Activated CD4-positive, CD25-positive, alpha-beta regulatory T cell (primary cell): ENCODE results near the gene CRACR2A.

Experiments used
- DNase-seq, 4 experiments: peaks; one replicate each; lab custom pipeline; 2025; lab: John Stamatoyannopoulos, UW

Gene CRACR2A

DNA sequence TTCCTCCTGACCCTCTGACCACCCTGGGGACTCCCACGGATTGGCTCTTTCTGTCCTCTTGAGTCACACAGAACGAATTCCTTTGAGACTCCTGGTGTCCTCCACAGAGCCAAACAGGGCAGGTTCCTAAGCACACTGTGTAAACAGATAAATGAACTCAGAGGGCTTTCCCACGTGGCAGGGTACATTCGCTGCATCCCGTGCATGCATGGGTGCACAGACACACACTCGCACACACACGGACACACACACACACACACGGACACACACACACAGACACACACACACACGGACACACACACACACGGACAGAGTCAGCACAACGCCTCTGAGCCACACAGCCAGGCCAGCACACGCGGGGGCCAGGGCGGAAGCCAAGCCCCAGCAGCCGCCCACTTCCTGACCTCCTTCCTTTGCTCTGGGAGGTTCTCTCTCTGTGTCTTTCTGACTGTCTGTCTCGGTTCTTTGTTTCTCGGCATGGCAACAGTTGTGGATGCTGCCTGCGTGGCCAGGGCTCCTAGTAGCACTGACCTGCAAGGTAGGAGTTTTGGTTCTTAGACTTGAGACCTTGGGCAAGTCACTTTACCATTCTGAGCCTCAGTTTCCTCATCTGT is 706 bp downstream of the CRACR2A start:
- DNase-seq: peak; percentile 10 to 46 (median 24)

GRCh38 chr12:3751151-3752095 is 1.5 kb downstream of the CRACR2A start:
- no peak for DNase-seq

GRCh38 chr12:3750616-3751015 is 2.3 kb downstream of the CRACR2A start:
- DNase-seq: no peak

- DNase-seq: no peak
These were observed 4.3 kb downstream of the CRACR2A start for GRCh38 chr12:3748620-3749019.

- DNase-seq: no peak
These were observed 4.8 kb downstream of the CRACR2A start for GRCh38 chr12:3747976-3748619.

- DNase-seq: no peak
These were observed 5.4 kb downstream of the CRACR2A start for GRCh38 chr12:3747543-3747942.

- DNase-seq: no peak
These were observed 6.2 kb downstream of the CRACR2A start for GRCh38 chr12:3746758-3747157.

GRCh38 chr12:3745152-3745551 is 7.8 kb downstream of the CRACR2A start:
- DNase-seq: no peak

DNA sequence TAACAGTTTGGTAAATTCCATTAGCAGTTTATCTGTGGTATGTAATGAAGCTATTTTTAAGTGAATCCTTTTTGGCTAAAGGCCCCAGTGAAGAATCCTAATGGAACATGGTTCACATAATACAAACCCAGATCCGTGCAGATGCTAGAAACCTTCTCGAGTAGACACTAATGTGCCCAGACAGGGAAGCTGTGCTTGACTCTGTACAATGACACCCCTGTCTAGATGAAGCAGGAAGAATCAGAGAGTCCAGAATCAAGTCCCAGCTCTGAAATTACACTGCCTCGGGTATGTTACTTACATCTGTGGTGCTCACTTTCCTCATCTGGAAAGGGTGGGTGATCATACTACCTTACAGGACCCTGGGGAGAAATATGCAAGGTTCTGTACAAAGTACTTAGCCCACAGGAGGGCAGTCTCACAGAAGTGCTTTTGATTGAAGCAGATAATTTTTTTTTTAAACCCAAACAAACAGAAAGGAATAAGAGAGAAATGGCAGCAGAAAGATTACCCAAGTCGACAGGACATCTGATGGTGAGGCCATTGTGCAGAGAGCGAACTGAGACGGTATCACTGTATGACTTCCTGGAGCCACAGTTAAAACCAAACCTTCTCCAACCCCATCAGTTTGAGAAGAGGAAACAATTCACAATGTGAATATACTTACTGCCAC is 8.5 kb downstream of the CRACR2A start:
- DNase-seq: no peak

DNA sequence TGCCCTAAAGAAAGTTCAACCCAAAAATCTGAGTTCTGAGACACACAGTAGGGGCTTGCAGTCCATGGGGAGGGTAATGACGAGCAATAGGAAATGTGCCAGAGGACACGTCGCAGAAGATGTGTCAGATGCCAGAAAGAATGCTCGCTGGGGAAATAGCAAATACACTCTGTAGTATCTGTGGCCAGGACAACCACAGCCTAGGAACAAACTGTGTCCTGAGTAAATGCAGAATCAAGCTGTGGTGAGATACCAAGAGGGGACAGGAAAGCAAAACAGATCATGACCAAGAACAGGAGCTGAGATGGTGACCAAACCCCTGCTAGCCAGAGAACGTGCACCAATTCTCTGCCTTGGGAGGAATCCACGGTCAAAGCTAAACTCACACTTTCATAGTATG is 9.1 kb downstream of the CRACR2A start:
- no peak for DNase-seq

DNA sequence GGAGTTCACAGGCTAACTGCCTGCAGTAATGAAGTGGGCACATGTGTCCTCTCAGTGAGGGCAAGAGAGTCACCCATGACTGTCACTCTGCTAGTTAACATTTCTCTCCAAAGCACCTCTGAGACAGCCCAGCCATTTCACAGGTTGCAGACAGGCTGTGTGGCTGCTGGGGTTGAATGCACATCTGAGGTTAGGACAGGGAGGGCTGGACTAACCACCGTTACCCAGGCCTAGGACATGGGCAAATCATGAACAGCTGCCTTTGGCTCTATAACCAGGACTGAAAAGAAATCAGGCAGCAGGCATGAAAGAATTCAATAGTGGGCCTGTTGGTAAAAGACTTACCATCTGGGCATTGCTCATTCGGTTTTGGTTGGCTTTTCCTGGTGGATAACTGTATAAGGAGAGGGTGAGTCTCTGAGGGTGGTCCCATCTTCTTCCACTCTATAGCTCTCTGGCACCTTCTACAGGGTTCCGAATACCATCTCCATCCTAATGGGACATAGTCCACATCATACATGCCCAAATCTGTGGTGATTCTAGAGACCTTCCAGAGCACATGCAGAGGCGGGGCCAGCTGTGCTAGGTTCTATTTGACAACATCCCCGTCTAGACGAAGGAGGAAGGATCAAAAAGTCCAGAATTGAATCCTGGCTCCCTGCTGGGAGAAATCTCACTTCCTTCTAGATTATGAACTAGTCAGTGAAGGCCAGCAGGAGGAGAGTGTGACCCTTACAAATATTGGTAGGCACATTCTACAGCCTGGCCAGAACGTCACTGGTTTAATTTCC is 10.8 kb downstream of the CRACR2A start:
- no peak for DNase-seq

DNA sequence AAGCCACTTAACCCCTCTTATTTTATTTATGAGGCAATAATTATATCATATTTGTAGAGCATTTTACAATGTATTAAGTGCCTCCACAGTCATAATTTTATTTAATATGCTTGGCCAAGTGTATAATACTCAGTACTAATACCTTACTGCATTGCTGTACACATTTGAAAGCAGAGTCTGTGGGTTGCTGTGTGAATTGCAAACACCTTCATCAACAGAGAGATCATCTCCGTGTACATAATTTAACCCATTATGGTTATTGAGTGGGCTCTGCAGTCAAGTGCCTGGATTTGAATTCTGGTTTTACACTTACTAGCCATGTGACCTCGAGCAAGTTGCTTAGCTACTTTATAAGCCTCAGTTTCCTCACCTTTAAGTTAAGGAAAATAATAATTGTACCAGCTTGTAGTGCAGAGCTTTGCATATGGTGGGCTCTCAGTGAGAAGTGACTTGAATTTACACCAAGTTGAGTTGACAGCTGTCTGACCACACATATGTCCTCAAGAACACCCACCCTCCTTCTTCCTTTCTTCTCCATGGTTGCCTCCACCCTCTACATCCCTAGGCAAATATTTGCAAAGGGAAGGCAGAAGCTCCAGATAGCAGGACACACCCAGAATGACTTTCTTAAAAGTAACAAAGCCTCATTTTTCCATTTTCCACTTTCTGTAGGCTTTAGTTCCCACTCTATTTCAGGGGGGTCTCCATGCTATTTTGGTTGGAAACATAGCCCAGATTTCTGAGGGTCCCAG is 12.3 kb downstream of the CRACR2A start:
- no peak for DNase-seq

GRCh38 chr12:3735432-3735831 is 17.5 kb downstream of the CRACR2A start:
- DNase-seq: no peak

DNA sequence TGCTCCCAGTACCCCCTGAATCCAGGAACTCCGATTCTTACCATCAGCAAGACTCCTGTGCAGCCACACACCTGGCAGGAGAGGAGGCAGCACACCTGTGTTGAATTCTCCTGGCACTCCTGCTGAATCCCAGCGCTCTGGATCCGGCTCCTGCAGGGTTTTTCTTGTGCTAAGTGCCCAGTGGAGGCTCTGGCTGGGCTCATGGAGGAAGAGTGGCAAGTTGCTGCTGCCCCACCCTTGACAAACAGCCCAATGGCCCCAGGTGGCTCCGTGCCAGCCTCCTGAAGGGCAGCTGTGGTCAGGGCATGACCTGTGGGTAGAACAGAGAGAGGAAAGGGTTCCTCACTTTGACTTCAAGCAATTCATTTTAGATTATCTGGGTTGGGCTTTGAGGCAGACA is 20.0 kb downstream of the CRACR2A start:
- DNase-seq: no peak

DNA sequence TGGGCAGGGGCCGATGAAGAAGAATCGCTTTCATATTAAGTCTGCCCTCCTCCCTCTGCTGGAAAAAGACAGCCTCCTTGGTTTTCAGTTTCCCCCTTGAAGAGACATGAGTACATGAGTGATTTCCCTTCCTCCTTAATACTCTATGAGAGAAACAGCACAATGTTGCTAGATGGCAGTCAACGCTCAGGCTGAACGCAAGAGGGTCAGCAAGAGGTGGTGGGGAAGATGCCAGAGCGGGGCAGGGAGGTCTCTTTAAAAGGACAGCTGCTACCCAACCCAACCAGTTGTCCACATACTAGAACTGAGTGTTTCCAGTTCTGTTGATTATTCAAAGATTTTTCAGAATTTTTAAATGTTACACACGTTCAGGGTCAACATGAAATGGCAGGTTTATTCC is 22.8 kb downstream of the CRACR2A start:
- no peak for DNase-seq

GRCh38 chr12:3728686-3729085 is 24.2 kb downstream of the CRACR2A start:
- no peak for DNase-seq

- DNase-seq: no peak
These were observed 24.9 kb downstream of the CRACR2A start for GRCh38 chr12:3727877-3728632.

DNA sequence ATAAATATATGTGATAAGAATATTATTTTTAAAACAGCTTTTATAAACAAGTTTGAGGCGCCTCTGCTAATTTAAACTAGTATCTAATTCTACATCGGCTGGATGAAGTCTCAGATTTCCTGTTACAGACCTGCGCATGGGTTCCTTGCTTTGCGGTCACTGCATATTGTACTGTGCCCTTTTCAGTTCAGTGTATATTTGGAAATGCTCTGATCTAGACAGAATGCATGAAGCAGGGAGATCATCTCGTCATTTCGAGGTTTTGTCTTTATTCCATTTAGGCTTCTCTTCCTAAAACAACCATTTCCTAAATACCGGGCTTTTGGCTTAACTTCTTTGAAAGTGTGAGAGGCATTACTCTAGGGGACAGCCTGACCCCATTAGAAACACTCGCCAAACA is 25.6 kb downstream of the CRACR2A start:
- no peak for DNase-seq

- DNase-seq: no peak
These were observed 26.5 kb downstream of the CRACR2A start for GRCh38 chr12:3726456-3726855.
